Lower leg skin (tissue), 3 donors: Measurements from ENCODE around the gene GPR55.

Experiments
- CTCF ChIP-seq, 3 donors: fragments of 450-650 bp; IDR thresholded peaks; one replicate each; pipeline ENCODE4 v1.5.1; 2016; ENCODE audit warnings: antibody characterized with exemption in 3 of 3, mild to moderate bottlenecking in 3 of 3, moderate library complexity in 2 of 3
- POLR2A ChIP-seq, 2 donors: fragments of 450-650 bp; IDR thresholded peaks; one replicate each; pipeline ENCODE4 v1.6.1; 2016 to 2017; ENCODE audit warnings: antibody characterized with exemption in 2 of 2, mild to moderate bottlenecking in 1 of 2, moderate library complexity in 1 of 2

- TF ChIP-seq POLR2A (IDR thresholded peaks at IDR 0.05) (no peak), CTCF (IDR thresholded peaks at IDR 0.05) (no peak)
Observed at GRCh38 chr2:230952226-230952956, 27.3 kb upstream of the GPR55 start.
